ENCODE results near the gene TOM1. TPM values are rescaled to one million over a fixed set of nuclear protein-coding genes. Genes with fewer than 3 reads are reported as not detected.

Gene TOM1
- total RNA-seq, 2 experiments from 2014 or later = 22.7 to 30.6 TPM

GRCh38 chr22:35352214-35353111, 52.8 kb downstream of the TOM1 start:
- H3K4me3 ChIP-seq (ENCODE audit: low read depth, low read length, poor library complexity, severe bottlenecking) = peak overlapping the region; percentile 56
- peak overlapping the region; percentile 95 for H3K27ac ChIP-seq (ENCODE audit: low read depth, low read length, poor library complexity, severe bottlenecking)
- H3K79me2 ChIP-seq (ENCODE audit: insufficient read depth, low read depth, low read length) = no peaks in the 10 kb centered on the region
- H4K20me1 ChIP-seq (ENCODE audit: insufficient read depth, low read length) = no peaks in the 10 kb centered on the region
- DNase-seq (ENCODE audit: low spot score) = peak; percentile 91
- ChIA-PET CTCF (ENCODE audit: unreplicated experiment) (interaction anchor here (0.8 kb wide), 1 partner anchor 57 kb away, joined by 3 read pairs; no protein-coding TSS in a partner anchor), POLR2A (interaction anchor here (0.7 to 2.5 kb wide), 2 partner anchors 11 to 58 kb away, joined by 3 to 10 read pairs; no protein-coding TSS in a partner anchor)
- H3K4me1 ChIP-seq (ENCODE audit: insufficient read depth, low read length, poor library complexity, severe bottlenecking) = peaks cover 70% of the 10 kb centered on the region
- intact Hi-C loops (cut with micrococcal nuclease; ENCODE audit: unreplicated experiment) = loop anchor here (1.0 to 10.0 kb wide), 6 partner anchors 28 to 662 kb away; partner anchors contain the start of gene HMOX1
- no peak for TF ChIP-seq EZH2phosphoT487 (IDR thresholded peaks at IDR 0.05; ENCODE audit: borderline replicate concordance, low read depth, low read length)
- peak; percentile 66 for TF ChIP-seq CTCF (conservative IDR thresholded peaks at IDR 0.05; ENCODE audit: low read length)
- H3K9me2 ChIP-seq (ENCODE audit: insufficient read depth, low read length) = no peaks in the 10 kb centered on the region
- H3K4me2 ChIP-seq (ENCODE audit: low read length) = peak overlapping the region; percentile 88
- H3K36me3 ChIP-seq (ENCODE audit: insufficient read depth, low read length) = no peaks in the 10 kb centered on the region
- BruUV-seq (replicated peaks) = no TSS peak
- no peaks in the 10 kb centered on the region for H3K9me3 ChIP-seq (ENCODE audit: low read length)
- H2AFZ ChIP-seq (ENCODE audit: low read length) = peak overlapping the region; percentile 67; the same call in 1 of the 2 replicates

- H3K9me2 ChIP-seq (ENCODE audit: insufficient read depth, low read length) = no peaks in the 10 kb centered on the region
- BruUV-seq (replicated peaks) = no TSS peak
- no peaks in the 10 kb centered on the region for H3K36me3 ChIP-seq (ENCODE audit: insufficient read depth, low read length)
- intact Hi-C loops (cut with micrococcal nuclease; ENCODE audit: unreplicated experiment) = loop anchor here (2.0 to 10.0 kb wide), 4 partner anchors 27 to 661 kb away; partner anchors contain the start of gene HMOX1
- H3K4me2 ChIP-seq (ENCODE audit: low read length) = peak overlapping the region; percentile 88
- ChIA-PET CTCF (ENCODE audit: unreplicated experiment) (no interaction called here), POLR2A (interaction anchor here (0.6 kb wide), 1 partner anchor 44 kb away, joined by 5 read pairs; no protein-coding TSS in a partner anchor)
- no peaks in the 10 kb centered on the region for H4K20me1 ChIP-seq (ENCODE audit: insufficient read depth, low read length)
- no peaks in the 10 kb centered on the region for H3K9me3 ChIP-seq (ENCODE audit: low read length)
- peak; percentile 46 for DNase-seq (ENCODE audit: low spot score)
- peak overlapping the region; percentile 95 for H3K27ac ChIP-seq (ENCODE audit: low read depth, low read length, poor library complexity, severe bottlenecking)
- peak overlapping the region; percentile 56 for H3K4me3 ChIP-seq (ENCODE audit: low read depth, low read length, poor library complexity, severe bottlenecking)
- peaks cover 70% of the 10 kb centered on the region for H3K4me1 ChIP-seq (ENCODE audit: insufficient read depth, low read length, poor library complexity, severe bottlenecking)
- H3K79me2 ChIP-seq (ENCODE audit: insufficient read depth, low read depth, low read length) = no peaks in the 10 kb centered on the region
- TF ChIP-seq CTCF (conservative IDR thresholded peaks at IDR 0.05; ENCODE audit: low read length) (no peak), EZH2phosphoT487 (IDR thresholded peaks at IDR 0.05; ENCODE audit: borderline replicate concordance, low read depth, low read length) (no peak)
- peak overlapping the region; percentile 67; the same call in 1 of the 2 replicates for H2AFZ ChIP-seq (ENCODE audit: low read length)
Observed at GRCh38 chr22:35353318-35353717, 53.6 kb downstream of the TOM1 start.

All from OCI-LY7 (cell line).